ENCODE measurements around the gene GDI1. TPM values are rescaled to one million over a fixed set of nuclear protein-coding genes. Genes with fewer than 3 reads are reported as not detected.

GDI1 gene
- total RNA-seq, 3 donors from 2014 or later, result 94.0 to 105 (median 97.3) TPM

GRCh38 chrX:154472685-154473632, 36.0 kb downstream of the GDI1 start:
- Histone ChIP-seq H3K27ac (no peak overlapping the region), H3K4me3 (no peak overlapping the region), H3K4me1 (no peaks in the 10 kb centered on the region), H3K36me3 (no peaks in the 10 kb centered on the region), H3K27me3 (peaks cover 0 to 19% of the 10 kb centered on the region in 2 donors), H3K9me3 (no peaks in the 10 kb centered on the region)
- no peak for TF ChIP-seq POLR2AphosphoS5 (IDR thresholded peaks at IDR 0.05)
- no peak for TF ChIP-seq POLR2A (IDR thresholded peaks at IDR 0.05)
- TF ChIP-seq, protein P1, sequence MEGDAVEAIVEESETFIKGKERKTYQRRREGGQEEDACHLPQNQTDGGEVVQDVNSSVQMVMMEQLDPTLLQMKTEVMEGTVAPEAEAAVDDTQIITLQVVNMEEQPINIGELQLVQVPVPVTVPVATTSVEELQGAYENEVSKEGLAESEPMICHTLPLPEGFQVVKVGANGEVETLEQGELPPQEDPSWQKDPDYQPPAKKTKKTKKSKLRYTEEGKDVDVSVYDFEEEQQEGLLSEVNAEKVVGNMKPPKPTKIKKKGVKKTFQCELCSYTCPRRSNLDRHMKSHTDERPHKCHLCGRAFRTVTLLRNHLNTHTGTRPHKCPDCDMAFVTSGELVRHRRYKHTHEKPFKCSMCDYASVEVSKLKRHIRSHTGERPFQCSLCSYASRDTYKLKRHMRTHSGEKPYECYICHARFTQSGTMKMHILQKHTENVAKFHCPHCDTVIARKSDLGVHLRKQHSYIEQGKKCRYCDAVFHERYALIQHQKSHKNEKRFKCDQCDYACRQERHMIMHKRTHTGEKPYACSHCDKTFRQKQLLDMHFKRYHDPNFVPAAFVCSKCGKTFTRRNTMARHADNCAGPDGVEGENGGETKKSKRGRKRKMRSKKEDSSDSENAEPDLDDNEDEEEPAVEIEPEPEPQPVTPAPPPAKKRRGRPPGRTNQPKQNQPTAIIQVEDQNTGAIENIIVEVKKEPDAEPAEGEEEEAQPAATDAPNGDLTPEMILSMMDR (IDR thresholded peaks at IDR 0.05), result no peak
- DNase-seq (ENCODE audit: low spot score in 2 of 2), result no peak
- intact Hi-C loops (cut with DNase I; ENCODE audit: low total_unique reads), result no loop called here

- H3K9me3 ChIP-seq, result no peaks in the 10 kb centered on the region
- TF ChIP-seq POLR2A (IDR thresholded peaks at IDR 0.05), result no peak
- TF ChIP-seq, protein P1 (IDR thresholded peaks at IDR 0.05), result no peak
- TF ChIP-seq POLR2AphosphoS5 (IDR thresholded peaks at IDR 0.05), result no peak
- H3K36me3 ChIP-seq, result no peaks in the 10 kb centered on the region
- no peak for DNase-seq (ENCODE audit: low spot score in 2 of 2)
- H3K27me3 ChIP-seq, result peaks cover 0 to 19% of the 10 kb centered on the region in 2 donors
- H3K27ac ChIP-seq, result no peak overlapping the region
- H3K4me3 ChIP-seq, result no peak overlapping the region
- no peaks in the 10 kb centered on the region for H3K4me1 ChIP-seq
- intact Hi-C loops (cut with DNase I; ENCODE audit: low total_unique reads), result no loop called here
Measured at GRCh38 chrX:154473683-154474082, 36.7 kb downstream of the GDI1 start.

GRCh38 chrX:154476821-154477220, 39.9 kb downstream of the GDI1 start:
- H3K4me3 ChIP-seq, result no peak overlapping the region
- no peaks in the 10 kb centered on the region for H3K4me1 ChIP-seq
- no peak overlapping the region for H3K27ac ChIP-seq
- H3K36me3 ChIP-seq, result no peaks in the 10 kb centered on the region
- H3K27me3 ChIP-seq, result peaks cover 0 to 19% of the 10 kb centered on the region in 2 donors
- no peak for TF ChIP-seq POLR2AphosphoS5 (IDR thresholded peaks at IDR 0.05)
- TF ChIP-seq, protein P1 (IDR thresholded peaks at IDR 0.05), result no peak
- TF ChIP-seq POLR2A (IDR thresholded peaks at IDR 0.05), result no peak
- intact Hi-C loops (cut with DNase I; ENCODE audit: low total_unique reads), result no loop called here
- H3K9me3 ChIP-seq, result no peaks in the 10 kb centered on the region
- no peak for DNase-seq (ENCODE audit: low spot score in 2 of 2)

DNA sequence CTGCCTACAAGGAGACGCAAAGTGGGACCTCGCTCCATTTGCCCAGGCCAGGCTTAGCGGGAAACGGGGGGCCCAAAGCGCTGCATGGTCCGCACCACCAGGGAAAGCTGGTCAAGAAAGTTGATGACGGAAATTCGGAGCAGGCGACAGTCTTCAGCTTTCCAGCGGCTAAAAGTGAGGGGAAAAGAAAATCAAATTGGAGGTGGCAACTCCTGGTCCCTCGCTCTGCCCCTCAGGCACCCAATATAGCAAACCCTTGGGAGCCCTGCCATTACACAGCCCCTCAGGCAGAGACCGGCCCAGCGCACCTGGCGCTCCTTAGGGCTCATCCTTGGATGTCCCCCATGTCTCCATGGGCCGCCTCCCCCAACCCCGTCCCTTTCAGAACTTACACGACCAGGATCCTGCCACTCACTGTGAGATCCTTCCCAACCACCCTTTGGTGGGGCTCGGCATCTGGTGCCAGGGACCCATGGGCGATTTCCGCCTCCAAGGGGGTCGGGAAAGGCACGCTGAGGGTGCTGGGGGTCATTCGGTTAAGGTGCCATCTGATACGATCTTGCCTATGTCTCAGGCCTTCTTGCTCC, 41.0 kb downstream of the GDI1 start:
- Histone ChIP-seq H3K27me3 (peaks cover 0 to 21% of the 10 kb centered on the region in 2 donors), H3K4me1 (no peaks in the 10 kb centered on the region), H3K4me3 (peak overlapping the region; percentile 44 to 72 (median 48)), H3K36me3 (no peaks in the 10 kb centered on the region), H3K27ac (peak overlapping the region; percentile 48 to 82), H3K9me3 (no peaks in the 10 kb centered on the region)
- DNase-seq (ENCODE audit: low spot score in 2 of 2), result no peak
- intact Hi-C loops (cut with DNase I; ENCODE audit: low total_unique reads), result no loop called here
- TF ChIP-seq, protein P1 (IDR thresholded peaks at IDR 0.05), result no peak
- TF ChIP-seq POLR2AphosphoS5 (IDR thresholded peaks at IDR 0.05) (no peak), POLR2A (IDR thresholded peaks at IDR 0.05) (no peak)

Measured in breast epithelium (tissue), 4 donors.